Keratinocyte (primary cell): Measurements from ENCODE around the gene DCTN5. TPM values are rescaled to one million over a fixed set of nuclear protein-coding genes. Genes with fewer than 3 reads are reported as not detected.

Experiments used
- DNase-seq: peaks from one replicate; pipeline ENCODE4 v3.0.0-alpha.2; 2011; ENCODE audit warnings: low read depth, missing footprints, low spot score
- FAIRE-seq: peaks from 2 replicates; lab custom pipeline; 2011; peaks lifted over from hg19 to GRCh38; lab: Jason Lieb, UNC
- H2AFZ ChIP-seq: 2 replicates; pipeline ENCODE4 v1.6.0; 2012; ENCODE audit warnings: low read length, control low read depth, inconsistent platforms; ENCODE audit not compliant: control insufficient read depth
- H3K27ac ChIP-seq: 2 replicates; pipeline ENCODE4 v1.5.1; 2011; ENCODE audit warnings: low read length; ENCODE audit not compliant: control insufficient read depth, insufficient read depth
- H3K27me3 ChIP-seq: 3 replicates; pipeline ENCODE4 v1.6.0; 2011; ENCODE audit warnings: low read length; ENCODE audit not compliant: control insufficient read depth, insufficient read depth; ENCODE audit errors: extremely low read depth
- H3K36me3 ChIP-seq, 2 experiments: 2 replicates in 1 of 2; 3 replicates in 1 of 2; pipeline ENCODE4 v1.5.1; 2011; ENCODE audit warnings: low read length in 2 of 2, mild to moderate bottlenecking in 1 of 2; ENCODE audit not compliant: control insufficient read depth in 2 of 2, insufficient read depth in 2 of 2; ENCODE audit errors: extremely low read depth in 1 of 2
- H3K4me1 ChIP-seq: 3 replicates; pipeline ENCODE4 v1.5.1; 2011; ENCODE audit warnings: low read length; ENCODE audit not compliant: control insufficient read depth, insufficient read depth; ENCODE audit errors: extremely low read depth
- H3K4me2 ChIP-seq: 3 replicates; pipeline ENCODE4 v1.6.0; 2011; ENCODE audit warnings: low read depth, low read length; ENCODE audit not compliant: control insufficient read depth, insufficient read depth; ENCODE audit errors: extremely low read depth
- H3K4me3 ChIP-seq, 3 experiments: fragments of 200-600 bp in 1 of 3; sonication (generic) in 1 of 3; 2 replicates in 2 of 3; 3 replicates in 1 of 3; pipeline ENCODE4 v1.5.1; 2011 to 2016; ENCODE audit warnings: low read length in 3 of 3, mild to moderate bottlenecking in 3 of 3, control low read depth in 2 of 3, inconsistent platforms in 1 of 3, low read depth in 1 of 3, mixed read lengths in 1 of 3, mixed run types in 1 of 3, moderate library complexity in 1 of 3; ENCODE audit not compliant: control insufficient read depth in 2 of 3, insufficient read depth in 2 of 3; ENCODE audit errors: extremely low read depth in 1 of 3
- H3K79me2 ChIP-seq: 2 replicates; pipeline ENCODE4 v1.6.0; 2012; ENCODE audit warnings: low read length; ENCODE audit not compliant: control insufficient read depth, insufficient read depth
- H3K9ac ChIP-seq: 3 replicates; pipeline ENCODE4 v1.6.0; 2011; ENCODE audit warnings: low read length; ENCODE audit not compliant: control insufficient read depth, insufficient read depth; ENCODE audit errors: extremely low read depth
- H3K9me1 ChIP-seq: 3 replicates; pipeline ENCODE4 v1.6.0; 2011; ENCODE audit warnings: low read length; ENCODE audit not compliant: control insufficient read depth, insufficient read depth; ENCODE audit errors: extremely low read depth
- H3K9me3 ChIP-seq: 2 replicates; pipeline ENCODE4 v1.5.1; 2012; ENCODE audit warnings: low read depth, low read length; ENCODE audit not compliant: control insufficient read depth
- H4K20me1 ChIP-seq: 3 replicates; pipeline ENCODE4 v1.6.0; 2011; ENCODE audit warnings: low read length; ENCODE audit not compliant: control insufficient read depth, insufficient read depth; ENCODE audit errors: extremely low read depth
- EZH2 ChIP-seq: IDR thresholded peaks from one replicate; pipeline ENCODE4 v1.6.1; 2012; ENCODE audit warnings: inconsistent platforms, mild to moderate bottlenecking, low read length, moderate library complexity
- dilution Hi-C: fragments of 300-500 bp; cut with MboI; formaldehyde crosslinking; loops from one replicate; pipeline ENCODE4 v1.7.0; 2020; ENCODE audit warnings: low sequenced_read_pairs; ENCODE audit not compliant: extremely low pct_ligation_motif_present
- polyA plus RNA-seq, 5 experiments: library from polyadenylated mRNA; depleted of rRNA in 3 of 5; stranded (reverse) in 3 of 5; stranded (forward) in 1 of 5; unstranded in 1 of 5; fragments of >200 nt; gene quantifications; 1 replicate in 1 of 5; 2 replicates in 3 of 5; 3 replicates in 1 of 5; pipeline versions ENCODE4 v1.2.1 to v1.2.3, GENCODE V29; 2011 to 2012; ENCODE audit warnings: missing spikeins in 2 of 5, low read depth in 1 of 5, low replicate concordance in 1 of 5
- TF ChIP-seq, protein P1 (sequence below), 3 experiments: IDR thresholded peaks in 1 of 3; conservative IDR thresholded peaks in 1 of 3; optimal IDR thresholded peaks in 1 of 3; 2 replicates in 2 of 3; 3 replicates in 1 of 3; pipeline versions ENCODE3 to v1.5.1; 2011; ENCODE audit warnings: low read length in 3 of 3, mild to moderate bottlenecking in 3 of 3, moderate library complexity in 2 of 3, control low read depth in 1 of 3, inconsistent platforms in 1 of 3; ENCODE audit not compliant: insufficient read depth in 2 of 3; ENCODE audit errors: extremely low read depth in 1 of 3

The DCTN5 gene
- polyA plus RNA-seq, 1 donor (not counting 4 experiments of a cell fraction or from before 2014, with no cell fraction given) = 105 TPM

DNA sequence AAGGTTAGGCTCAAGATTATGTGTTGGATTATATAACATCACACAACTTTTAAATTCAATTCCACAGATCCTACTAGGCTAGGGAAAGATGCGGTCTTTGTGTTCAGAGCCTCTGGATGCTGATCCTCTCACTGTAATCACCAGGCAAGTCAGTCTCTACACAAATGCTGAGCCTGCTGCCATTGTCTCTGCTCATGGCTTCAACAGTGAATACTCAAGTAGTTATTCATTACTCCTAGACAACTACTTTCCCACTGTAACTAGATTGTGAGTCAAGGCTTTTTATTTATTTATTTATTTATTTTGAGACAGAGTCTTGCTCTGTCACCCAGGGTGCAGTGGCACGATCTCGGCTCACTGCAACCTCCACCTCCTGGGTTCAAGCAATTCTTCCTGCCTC, 29.3 kb upstream of the DCTN5 start:
- no peaks in the 10 kb centered on the region for H3K79me2 ChIP-seq
- TF ChIP-seq EZH2 = no peak
- DNase-seq = no peak
- no peak overlapping the region for H2AFZ ChIP-seq
- H3K4me3 ChIP-seq = no peak overlapping the region
- H3K9me3 ChIP-seq = no peaks in the 10 kb centered on the region
- H4K20me1 ChIP-seq = peaks cover 1% of the 10 kb centered on the region
- no peak overlapping the region for H3K9ac ChIP-seq
- peaks cover 12% of the 10 kb centered on the region in 2 experiments for H3K36me3 ChIP-seq
- no peak overlapping the region for H3K27ac ChIP-seq
- H3K4me2 ChIP-seq = no peak overlapping the region
- no peaks in the 10 kb centered on the region for H3K27me3 ChIP-seq
- dilution Hi-C loops = no loop called here
- no peak for FAIRE-seq
- no peaks in the 10 kb centered on the region for H3K9me1 ChIP-seq
- no peaks in the 10 kb centered on the region for H3K4me1 ChIP-seq

DNA sequence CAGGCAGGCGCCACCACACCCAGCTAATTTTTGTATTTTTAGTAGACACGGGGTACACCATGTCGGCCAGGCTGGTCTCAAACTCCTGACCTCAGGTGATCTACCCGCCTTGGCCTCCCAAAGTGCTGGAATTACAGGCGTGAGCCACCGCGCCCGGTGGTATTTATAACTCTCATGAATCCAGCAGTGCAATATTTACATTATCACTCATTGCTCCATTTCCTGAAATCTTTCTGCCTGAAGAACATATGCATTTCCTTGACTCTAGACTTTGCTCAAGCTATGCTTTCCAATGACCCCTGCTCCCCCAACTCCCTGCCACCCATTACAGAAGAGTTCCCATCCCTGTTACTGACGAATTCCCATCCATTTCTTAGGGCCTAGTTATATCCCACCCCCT, 25.5 kb upstream of the DCTN5 start:
- H3K36me3 ChIP-seq = peaks cover 18 to 20% of the 10 kb centered on the region in 2 experiments
- dilution Hi-C loops = no loop called here
- H3K27ac ChIP-seq = no peak overlapping the region

More for the DNA sequence above, 25.5 kb upstream of the DCTN5 start:
- FAIRE-seq = no peak
- Histone ChIP-seq H3K9me3 (no peaks in the 10 kb centered on the region), H2AFZ (no peak overlapping the region), H3K27me3 (no peaks in the 10 kb centered on the region), H3K79me2 (no peaks in the 10 kb centered on the region), H3K4me3 (no peak overlapping the region), H3K4me2 (no peak overlapping the region), H3K9me1 (no peaks in the 10 kb centered on the region), H3K4me1 (no peaks in the 10 kb centered on the region), H3K9ac (no peak overlapping the region), H4K20me1 (peaks cover 4% of the 10 kb centered on the region)
- TF ChIP-seq, protein P1, sequence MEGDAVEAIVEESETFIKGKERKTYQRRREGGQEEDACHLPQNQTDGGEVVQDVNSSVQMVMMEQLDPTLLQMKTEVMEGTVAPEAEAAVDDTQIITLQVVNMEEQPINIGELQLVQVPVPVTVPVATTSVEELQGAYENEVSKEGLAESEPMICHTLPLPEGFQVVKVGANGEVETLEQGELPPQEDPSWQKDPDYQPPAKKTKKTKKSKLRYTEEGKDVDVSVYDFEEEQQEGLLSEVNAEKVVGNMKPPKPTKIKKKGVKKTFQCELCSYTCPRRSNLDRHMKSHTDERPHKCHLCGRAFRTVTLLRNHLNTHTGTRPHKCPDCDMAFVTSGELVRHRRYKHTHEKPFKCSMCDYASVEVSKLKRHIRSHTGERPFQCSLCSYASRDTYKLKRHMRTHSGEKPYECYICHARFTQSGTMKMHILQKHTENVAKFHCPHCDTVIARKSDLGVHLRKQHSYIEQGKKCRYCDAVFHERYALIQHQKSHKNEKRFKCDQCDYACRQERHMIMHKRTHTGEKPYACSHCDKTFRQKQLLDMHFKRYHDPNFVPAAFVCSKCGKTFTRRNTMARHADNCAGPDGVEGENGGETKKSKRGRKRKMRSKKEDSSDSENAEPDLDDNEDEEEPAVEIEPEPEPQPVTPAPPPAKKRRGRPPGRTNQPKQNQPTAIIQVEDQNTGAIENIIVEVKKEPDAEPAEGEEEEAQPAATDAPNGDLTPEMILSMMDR (optimal IDR thresholded peaks at IDR 0.05 in 1 of 3, IDR thresholded peaks at IDR 0.05 in 1 of 3, conservative IDR thresholded peaks at IDR 0.05 in 1 of 3; ENCODE audit: extremely low read depth in 1 of 3, insufficient read depth in 2 of 3, low read length in 3 of 3) = no peak
- no peak for TF ChIP-seq EZH2
- DNase-seq = no peak
